Activated CD8-positive, alpha-beta T cell treated with anti-CD3 and anti-CD28 coated beads, Interleukin-2, amount 10 ng/mL, durations not matched to agents 7 days and 5 days (primary cell): ENCODE data around the gene DNAI7. TPM values are rescaled to one million over a fixed set of nuclear protein-coding genes. Genes with fewer than 3 reads are reported as not detected.

ENCODE experiments used
- ATAC-seq: fragments of 150-1000 bp; cut with Tn5 transposase; one replicate; pipeline ENCODE4 v1.10.0; 2021; ENCODE audit warnings: moderate library complexity
- CTCF ChIA-PET: fragments of 350-600 bp; sonication (Branson Sonifier 250); formaldehyde crosslinking; loops from one replicate; lab custom pipeline; 2021; ENCODE audit warnings: antibody characterized with exemption; lab: Charles Lee
- POLR2A ChIA-PET: fragments of 350-600 bp; sonication (Branson Sonifier 250); formaldehyde crosslinking; loops from one replicate; lab custom pipeline; 2021; ENCODE audit warnings: antibody characterized with exemption; lab: Charles Lee
- DNase-seq: peaks from one replicate; pipeline ENCODE4 v3.0.0-alpha.2; 2020
- H3K27ac Mint-ChIP-seq: one replicate; pipeline ENCODE4 v1.8.0; 2021; ENCODE audit warnings: mild to moderate bottlenecking, mixed read lengths
- H3K27me3 Mint-ChIP-seq: one replicate; pipeline ENCODE4 v1.8.0; 2021; ENCODE audit warnings: low read depth, mixed read lengths
- H3K36me3 Mint-ChIP-seq: one replicate; pipeline ENCODE4 v1.8.0; 2021; ENCODE audit warnings: low read depth, mixed read lengths
- H3K4me1 Mint-ChIP-seq: one replicate; pipeline ENCODE4 v1.8.0; 2021; ENCODE audit warnings: low read depth, mixed read lengths
- H3K4me3 Mint-ChIP-seq: one replicate; pipeline ENCODE4 v1.8.0; 2021; ENCODE audit warnings: mild to moderate bottlenecking, mixed read lengths
- H3K9me3 Mint-ChIP-seq: one replicate; pipeline ENCODE4 v1.8.0; 2022; ENCODE audit warnings: mixed read lengths; ENCODE audit not compliant: insufficient read depth
- total RNA-seq, 2 experiments: library from RNA; stranded (reverse); gene quantifications; one replicate each; pipeline ENCODE4 v1.2.3, GENCODE V29; 2021

Gene DNAI7
- total RNA-seq, 2 experiments from 2014 or later, result 0.16 TPM; not detected in 1

- POLR2A ChIA-PET, result no interaction called here
- Mint-ChIP-seq H3K27ac (no peak overlapping the region), H3K4me1 (peaks cover 4% of the 10 kb centered on the region), H3K36me3 (peaks cover 28% of the 10 kb centered on the region), H3K4me3 (no peak overlapping the region), H3K9me3 (no peaks in the 10 kb centered on the region), H3K27me3 (no peaks in the 10 kb centered on the region)
- DNase-seq (no peak), ATAC-seq (no peak)
- CTCF ChIA-PET, result no interaction called here
Measured at GRCh38 chr12:25101092-25101445, 93.9 kb downstream of the DNAI7 start.

- no peaks in the 10 kb centered on the region for H3K27me3 Mint-ChIP-seq
- DNase-seq (no peak), ATAC-seq (no peak)
- no peaks in the 10 kb centered on the region for H3K9me3 Mint-ChIP-seq
- CTCF ChIA-PET, result no interaction called here
- no peak overlapping the region for H3K27ac Mint-ChIP-seq
- no peak overlapping the region for H3K4me3 Mint-ChIP-seq
- H3K4me1 Mint-ChIP-seq, result peaks cover 4% of the 10 kb centered on the region
- POLR2A ChIA-PET, result no interaction called here
- H3K36me3 Mint-ChIP-seq, result peaks cover 34% of the 10 kb centered on the region
Measured at GRCh38 chr12:25100194-25101091, 94.5 kb downstream of the DNAI7 start.

GRCh38 chr12:25099010-25099409, 96.0 kb downstream of the DNAI7 start:
- ChIA-PET POLR2A (no interaction called here), CTCF (no interaction called here)
- Mint-ChIP-seq H3K27ac (no peak overlapping the region), H3K27me3 (no peaks in the 10 kb centered on the region), H3K9me3 (peaks cover 5% of the 10 kb centered on the region), H3K4me1 (peaks cover 4% of the 10 kb centered on the region), H3K36me3 (peaks cover 40% of the 10 kb centered on the region), H3K4me3 (no peak overlapping the region)
- DNase-seq (no peak), ATAC-seq (no peak)

- no peak for DNase-seq
- CTCF ChIA-PET, result interaction anchor here (1.1 kb wide), 1 partner anchor 11 kb away, joined by 4 read pairs; no protein-coding TSS in a partner anchor
- Mint-ChIP-seq H3K36me3 (peaks cover 74% of the 10 kb centered on the region), H3K9me3 (peaks cover 2% of the 10 kb centered on the region), H3K27me3 (no peaks in the 10 kb centered on the region), H3K27ac (peak overlapping the region; percentile 16), H3K4me1 (peaks cover 11% of the 10 kb centered on the region), H3K4me3 (no peak overlapping the region)
- no peak for ATAC-seq
- POLR2A ChIA-PET, result interaction anchor here (2.2 kb wide), 1 partner anchor 38 kb away, joined by 11 read pairs; a partner anchor contains a TSS
Measured at GRCh38 chr12:25089738-25090137, 105.2 kb downstream of the DNAI7 start.

- Mint-ChIP-seq H3K4me3 (no peak overlapping the region), H3K9me3 (no peaks in the 10 kb centered on the region), H3K27me3 (no peaks in the 10 kb centered on the region), H3K27ac (no peak overlapping the region), H3K4me1 (peaks cover 11% of the 10 kb centered on the region), H3K36me3 (peaks cover 69% of the 10 kb centered on the region)
- CTCF ChIA-PET, result no interaction called here
- POLR2A ChIA-PET, result no interaction called here
- ATAC-seq (no peak), DNase-seq (no peak)
Measured at GRCh38 chr12:25087596-25087995, 107.4 kb downstream of the DNAI7 start.

GRCh38 chr12:25084816-25085215, 110.1 kb downstream of the DNAI7 start:
- no peaks in the 10 kb centered on the region for H3K9me3 Mint-ChIP-seq
- no peak for DNase-seq
- H3K4me1 Mint-ChIP-seq, result peaks cover 7% of the 10 kb centered on the region
- ATAC-seq, result no peak
- H3K27me3 Mint-ChIP-seq, result no peaks in the 10 kb centered on the region
- no peak overlapping the region for H3K27ac Mint-ChIP-seq
- peaks cover 59% of the 10 kb centered on the region for H3K36me3 Mint-ChIP-seq
- no peak overlapping the region for H3K4me3 Mint-ChIP-seq
- CTCF ChIA-PET, result no interaction called here
- POLR2A ChIA-PET, result no interaction called here

- Mint-ChIP-seq H3K4me3 (no peak overlapping the region), H3K36me3 (peaks cover 61% of the 10 kb centered on the region), H3K27me3 (no peaks in the 10 kb centered on the region), H3K27ac (no peak overlapping the region), H3K4me1 (no peaks in the 10 kb centered on the region), H3K9me3 (no peaks in the 10 kb centered on the region)
- ATAC-seq (no peak), DNase-seq (no peak)
- ChIA-PET CTCF (interaction anchor here (0.7 to 0.8 kb wide), 2 partner anchors 12 to 72 kb away, joined by 3 read pairs; no protein-coding TSS in a partner anchor), POLR2A (no interaction called here)
Measured at GRCh38 chr12:25083211-25083610, 111.7 kb downstream of the DNAI7 start.

- Mint-ChIP-seq H3K9me3 (no peaks in the 10 kb centered on the region), H3K36me3 (peaks cover 55% of the 10 kb centered on the region), H3K27ac (no peak overlapping the region), H3K4me3 (no peak overlapping the region), H3K27me3 (no peaks in the 10 kb centered on the region), H3K4me1 (no peaks in the 10 kb centered on the region)
- DNase-seq (no peak), ATAC-seq (no peak)
- CTCF ChIA-PET, result interaction anchor here (0.7 to 1.1 kb wide), 3 partner anchors 11 to 91 kb away, joined by 3 read pairs; no protein-coding TSS in a partner anchor
- POLR2A ChIA-PET, result interaction anchor here (0.6 kb wide), 1 partner anchor 302 kb away, joined by 3 read pairs; no protein-coding TSS in a partner anchor
Measured at GRCh38 chr12:25082628-25083027, 112.3 kb downstream of the DNAI7 start.

- ATAC-seq (no peak), DNase-seq (no peak)
- Mint-ChIP-seq H3K36me3 (peaks cover 35% of the 10 kb centered on the region), H3K4me1 (no peaks in the 10 kb centered on the region), H3K4me3 (no peak overlapping the region), H3K27me3 (no peaks in the 10 kb centered on the region), H3K27ac (no peak overlapping the region), H3K9me3 (no peaks in the 10 kb centered on the region)
- ChIA-PET POLR2A (no interaction called here), CTCF (interaction anchor here (1.3 kb wide), 1 partner anchor 11 kb away, joined by 4 read pairs; no protein-coding TSS in a partner anchor)
Measured at GRCh38 chr12:25079393-25079792, 115.6 kb downstream of the DNAI7 start.

- Mint-ChIP-seq H3K27me3 (no peaks in the 10 kb centered on the region), H3K4me1 (peaks cover 7% of the 10 kb centered on the region), H3K4me3 (no peak overlapping the region), H3K9me3 (no peaks in the 10 kb centered on the region), H3K36me3 (peaks cover 46% of the 10 kb centered on the region), H3K27ac (no peak overlapping the region)
- ChIA-PET CTCF (no interaction called here), POLR2A (no interaction called here)
- ATAC-seq (no peak), DNase-seq (no peak)
Measured at GRCh38 chr12:25074954-25075353, 120.0 kb downstream of the DNAI7 start.

- ChIA-PET CTCF (no interaction called here), POLR2A (no interaction called here)
- H3K36me3 Mint-ChIP-seq, result peaks cover 49% of the 10 kb centered on the region
Measured at GRCh38 chr12:25074113-25074512, 120.8 kb downstream of the DNAI7 start.

GRCh38 chr12:25072906-25073650, 121.9 kb downstream of the DNAI7 start:
- ChIA-PET POLR2A (no interaction called here), CTCF (no interaction called here)
- Mint-ChIP-seq H3K4me1 (peaks cover 13% of the 10 kb centered on the region), H3K4me3 (no peak overlapping the region), H3K27ac (no peak overlapping the region), H3K9me3 (no peaks in the 10 kb centered on the region), H3K27me3 (no peaks in the 10 kb centered on the region), H3K36me3 (peaks cover 56% of the 10 kb centered on the region)
- DNase-seq (no peak), ATAC-seq (no peak)

More at GRCh38 chr12:25074113-25074512, 120.8 kb downstream of the DNAI7 start:
- DNase-seq (no peak), ATAC-seq (no peak)
- Mint-ChIP-seq H3K27ac (no peak overlapping the region), H3K27me3 (no peaks in the 10 kb centered on the region), H3K9me3 (no peaks in the 10 kb centered on the region), H3K4me3 (no peak overlapping the region), H3K4me1 (peaks cover 9% of the 10 kb centered on the region)
